Neutrophil (primary cell): Measurements from ENCODE around the gene ROCK1.

ENCODE experiments used
- H3K27ac ChIP-seq: fragments of 200-600 bp; sonication (generic); 2 replicates; pipeline ENCODE4 v1.5.1; 2016; ENCODE audit warnings: mild to moderate bottlenecking, moderate library complexity
- H3K27me3 ChIP-seq: fragments of 200-600 bp; sonication (generic); 2 replicates; pipeline ENCODE4 v1.6.0; 2016; ENCODE audit warnings: mild to moderate bottlenecking
- H3K36me3 ChIP-seq: fragments of 200-600 bp; sonication (generic); 2 replicates; pipeline ENCODE4 v1.5.1; 2017
- H3K4me1 ChIP-seq, 2 experiments: fragments of 200-600 bp in 1 of 2; sonication (generic) in 1 of 2; 1 replicate in 1 of 2; 2 replicates in 1 of 2; pipeline versions ENCODE4 v1.5.1 to v1.6.1; 2013 to 2016; ENCODE audit warnings: low read depth in 1 of 2, low read length in 1 of 2, mild to moderate bottlenecking in 1 of 2, moderate library complexity in 1 of 2; ENCODE audit not compliant: control insufficient read depth in 1 of 2, insufficient read depth in 1 of 2
- H3K4me3 ChIP-seq, 2 experiments: fragments of 200-600 bp in 1 of 2; sonication (generic) in 1 of 2; 1 replicate in 1 of 2; 2 replicates in 1 of 2; pipeline ENCODE4 v1.5.1; 2013 to 2016; ENCODE audit warnings: low read depth in 1 of 2, low read length in 1 of 2, mild to moderate bottlenecking in 1 of 2, moderate library complexity in 1 of 2
- H3K9me3 ChIP-seq: fragments of 200-600 bp; sonication (generic); 2 replicates; pipeline ENCODE4 v1.5.1; 2016
- TF ChIP-seq, protein P1 (sequence below): fragments of 200-600 bp; sonication (generic); IDR thresholded peaks from 2 replicates; pipeline ENCODE4 v1.5.1; 2016; ENCODE audit warnings: antibody characterized with exemption

ROCK1 gene

DNA sequence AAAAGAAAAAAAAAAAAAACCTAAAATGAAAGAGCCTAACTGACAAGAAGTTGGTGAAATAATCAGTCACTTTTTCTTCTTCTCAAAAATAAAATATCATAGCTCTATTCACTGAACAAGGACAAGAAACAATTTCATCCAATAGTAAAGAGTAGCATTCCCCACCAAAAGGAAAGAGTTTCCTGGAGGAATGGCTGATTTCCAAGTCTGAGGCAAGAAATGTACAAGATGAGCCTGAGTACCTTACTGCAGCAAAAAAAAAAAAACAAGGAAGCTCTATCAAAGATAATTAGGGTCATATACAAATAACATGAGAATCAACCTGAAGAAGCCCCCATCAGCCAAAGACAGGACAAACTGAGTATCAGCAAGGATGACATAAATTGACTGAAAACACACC, 11.5 kb downstream of the ROCK1 start:
- TF ChIP-seq, protein P1, sequence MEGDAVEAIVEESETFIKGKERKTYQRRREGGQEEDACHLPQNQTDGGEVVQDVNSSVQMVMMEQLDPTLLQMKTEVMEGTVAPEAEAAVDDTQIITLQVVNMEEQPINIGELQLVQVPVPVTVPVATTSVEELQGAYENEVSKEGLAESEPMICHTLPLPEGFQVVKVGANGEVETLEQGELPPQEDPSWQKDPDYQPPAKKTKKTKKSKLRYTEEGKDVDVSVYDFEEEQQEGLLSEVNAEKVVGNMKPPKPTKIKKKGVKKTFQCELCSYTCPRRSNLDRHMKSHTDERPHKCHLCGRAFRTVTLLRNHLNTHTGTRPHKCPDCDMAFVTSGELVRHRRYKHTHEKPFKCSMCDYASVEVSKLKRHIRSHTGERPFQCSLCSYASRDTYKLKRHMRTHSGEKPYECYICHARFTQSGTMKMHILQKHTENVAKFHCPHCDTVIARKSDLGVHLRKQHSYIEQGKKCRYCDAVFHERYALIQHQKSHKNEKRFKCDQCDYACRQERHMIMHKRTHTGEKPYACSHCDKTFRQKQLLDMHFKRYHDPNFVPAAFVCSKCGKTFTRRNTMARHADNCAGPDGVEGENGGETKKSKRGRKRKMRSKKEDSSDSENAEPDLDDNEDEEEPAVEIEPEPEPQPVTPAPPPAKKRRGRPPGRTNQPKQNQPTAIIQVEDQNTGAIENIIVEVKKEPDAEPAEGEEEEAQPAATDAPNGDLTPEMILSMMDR = no peak
- H3K9me3 ChIP-seq = no peaks in the 10 kb centered on the region
- H3K27me3 ChIP-seq = no peaks in the 10 kb centered on the region
- H3K4me3 ChIP-seq = no peak overlapping the region
- H3K4me1 ChIP-seq = peaks cover 31 to 52% of the 10 kb centered on the region in 2 experiments
- no peak overlapping the region for H3K27ac ChIP-seq
- H3K36me3 ChIP-seq = no peaks in the 10 kb centered on the region

- peaks cover 25 to 45% of the 10 kb centered on the region in 2 experiments for H3K4me1 ChIP-seq
These were observed 12.2 kb downstream of the ROCK1 start for GRCh38 chr18:21099442-21099841.

DNA sequence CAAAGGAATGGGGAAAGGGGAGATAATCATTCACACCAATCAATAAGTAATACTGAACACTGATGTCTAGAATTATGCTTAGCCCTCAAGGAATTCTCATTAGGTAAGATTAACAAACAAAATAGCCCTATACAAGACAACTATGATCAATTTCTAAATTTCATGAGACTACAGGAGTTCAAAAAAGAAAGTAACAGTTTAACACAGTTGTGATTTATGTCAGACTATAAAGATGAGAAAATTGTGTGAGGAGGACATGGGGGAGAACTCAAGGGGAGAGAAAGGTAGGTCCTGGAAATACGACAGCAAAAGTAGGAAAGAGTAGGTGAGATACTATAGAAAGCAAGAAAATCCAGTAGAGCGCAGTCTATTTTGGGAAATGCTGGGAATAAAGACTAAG, 14.9 kb downstream of the ROCK1 start:
- H3K36me3 ChIP-seq = no peaks in the 10 kb centered on the region
- TF ChIP-seq, protein P1 = no peak
- H3K4me3 ChIP-seq = no peak overlapping the region
- H3K27ac ChIP-seq = no peak overlapping the region
- peaks cover 22 to 30% of the 10 kb centered on the region in 2 experiments for H3K4me1 ChIP-seq
- H3K9me3 ChIP-seq = no peaks in the 10 kb centered on the region
- no peaks in the 10 kb centered on the region for H3K27me3 ChIP-seq

More at GRCh38 chr18:21099442-21099841, 12.2 kb downstream of the ROCK1 start:
- TF ChIP-seq, protein P1 = no peak
- Histone ChIP-seq H3K36me3 (no peaks in the 10 kb centered on the region), H3K9me3 (no peaks in the 10 kb centered on the region), H3K4me3 (no peak overlapping the region), H3K27me3 (no peaks in the 10 kb centered on the region), H3K27ac (peak overlapping the region; percentile 8)

- Histone ChIP-seq H3K4me1 (peaks cover 0 to 9% of the 10 kb centered on the region in 2 experiments), H3K36me3 (no peaks in the 10 kb centered on the region), H3K27ac (no peak overlapping the region), H3K4me3 (no peak overlapping the region), H3K27me3 (no peaks in the 10 kb centered on the region), H3K9me3 (no peaks in the 10 kb centered on the region)
- TF ChIP-seq, protein P1 = no peak
These were observed 18.5 kb downstream of the ROCK1 start for GRCh38 chr18:21093133-21093532.

- no peaks in the 10 kb centered on the region for H3K36me3 ChIP-seq
- H3K27me3 ChIP-seq = no peaks in the 10 kb centered on the region
- H3K4me1 ChIP-seq = no peaks in the 10 kb centered on the region
- H3K27ac ChIP-seq = no peak overlapping the region
- TF ChIP-seq, protein P1 = no peak
- H3K9me3 ChIP-seq = no peaks in the 10 kb centered on the region
- no peak overlapping the region for H3K4me3 ChIP-seq
These were observed 20.9 kb downstream of the ROCK1 start for GRCh38 chr18:21090680-21091079.
